Effector memory CD4-positive, alpha-beta T cell (primary cell): ENCODE results near the gene SEMA5A.

Experiments
- DNase-seq, 3 donors: peaks; one replicate each; pipeline ENCODE4 v3.0.0-alpha.2; 2020
- H3K27ac ChIP-seq: 2 replicates; pipeline ENCODE4 v1.7.0; 2013; ENCODE audit warnings: mild to moderate bottlenecking, low read length, moderate library complexity; ENCODE audit not compliant: insufficient read depth, poor library complexity, severe bottlenecking
- H3K27me3 ChIP-seq: replicated peaks from 2 replicates; pipeline ENCODE4 v1.7.0; 2013; ENCODE audit warnings: mild to moderate bottlenecking, low read length; ENCODE audit not compliant: insufficient read depth, control insufficient read depth, poor library complexity, severe bottlenecking
- H3K36me3 ChIP-seq: 2 replicates; pipeline ENCODE4 v1.7.0; 2013; ENCODE audit warnings: mild to moderate bottlenecking, low read length, moderate library complexity; ENCODE audit not compliant: control insufficient read depth, insufficient read depth
- H3K4me1 ChIP-seq: 2 replicates; pipeline ENCODE4 v1.7.0; 2013; ENCODE audit warnings: low read length, mild to moderate bottlenecking; ENCODE audit not compliant: control insufficient read depth, insufficient read depth, poor library complexity, severe bottlenecking
- H3K4me3 ChIP-seq: 2 replicates; pipeline ENCODE4 v1.7.0; 2013; ENCODE audit warnings: low read length, low read depth, mild to moderate bottlenecking; ENCODE audit not compliant: insufficient read depth, poor library complexity, severe bottlenecking
- H3K9me3 ChIP-seq: 2 replicates; pipeline ENCODE4 v1.7.0; 2013; ENCODE audit warnings: mild to moderate bottlenecking, low read length, moderate library complexity; ENCODE audit not compliant: control insufficient read depth

The SEMA5A gene

GRCh38 chr5:9514968-9515367, 30.9 kb downstream of the SEMA5A start:
- no peaks in the 10 kb centered on the region for H3K36me3 ChIP-seq
- H3K27ac ChIP-seq = no peak overlapping the region
- no peak for DNase-seq
- H3K9me3 ChIP-seq = no peaks in the 10 kb centered on the region
- H3K4me3 ChIP-seq = no peak overlapping the region
- H3K27me3 ChIP-seq = no peaks in the 10 kb centered on the region
- no peaks in the 10 kb centered on the region for H3K4me1 ChIP-seq

- Histone ChIP-seq H3K9me3 (no peaks in the 10 kb centered on the region), H3K36me3 (no peaks in the 10 kb centered on the region), H3K27ac (no peak overlapping the region), H3K4me1 (no peaks in the 10 kb centered on the region), H3K27me3 (no peaks in the 10 kb centered on the region), H3K4me3 (no peak overlapping the region)
- DNase-seq = no peak
These were observed 32.0 kb downstream of the SEMA5A start for GRCh38 chr5:9513827-9514226.

GRCh38 chr5:9512457-9512856, 33.4 kb downstream of the SEMA5A start:
- no peaks in the 10 kb centered on the region for H3K27me3 ChIP-seq
- no peaks in the 10 kb centered on the region for H3K36me3 ChIP-seq
- H3K4me1 ChIP-seq = no peaks in the 10 kb centered on the region
- no peaks in the 10 kb centered on the region for H3K9me3 ChIP-seq
- H3K27ac ChIP-seq = no peak overlapping the region
- no peak overlapping the region for H3K4me3 ChIP-seq
- DNase-seq = no peak

GRCh38 chr5:9507974-9508373, 37.9 kb downstream of the SEMA5A start:
- H3K27me3 ChIP-seq = no peaks in the 10 kb centered on the region
- no peaks in the 10 kb centered on the region for H3K4me1 ChIP-seq
- no peaks in the 10 kb centered on the region for H3K9me3 ChIP-seq
- no peak overlapping the region for H3K4me3 ChIP-seq
- no peak overlapping the region for H3K27ac ChIP-seq
- no peaks in the 10 kb centered on the region for H3K36me3 ChIP-seq
- DNase-seq = no peak

GRCh38 chr5:9505225-9505624, 40.6 kb downstream of the SEMA5A start:
- Histone ChIP-seq H3K27ac (no peak overlapping the region), H3K9me3 (no peaks in the 10 kb centered on the region), H3K4me1 (no peaks in the 10 kb centered on the region), H3K36me3 (no peaks in the 10 kb centered on the region), H3K4me3 (no peak overlapping the region), H3K27me3 (no peaks in the 10 kb centered on the region)
- DNase-seq = no peak

GRCh38 chr5:9502864-9503263, 43.0 kb downstream of the SEMA5A start:
- H3K36me3 ChIP-seq = no peaks in the 10 kb centered on the region

GRCh38 chr5:9502050-9502834, 43.6 kb downstream of the SEMA5A start:
- DNase-seq = no peak
- Histone ChIP-seq H3K4me1 (no peaks in the 10 kb centered on the region), H3K27ac (no peak overlapping the region), H3K4me3 (no peak overlapping the region), H3K36me3 (no peaks in the 10 kb centered on the region), H3K9me3 (no peaks in the 10 kb centered on the region), H3K27me3 (no peaks in the 10 kb centered on the region)

More at GRCh38 chr5:9502864-9503263, 43.0 kb downstream of the SEMA5A start:
- Histone ChIP-seq H3K4me3 (no peak overlapping the region), H3K27ac (no peak overlapping the region), H3K27me3 (no peaks in the 10 kb centered on the region), H3K9me3 (no peaks in the 10 kb centered on the region), H3K4me1 (no peaks in the 10 kb centered on the region)
- DNase-seq = no peak

- Histone ChIP-seq H3K36me3 (no peaks in the 10 kb centered on the region), H3K9me3 (no peaks in the 10 kb centered on the region), H3K4me3 (no peak overlapping the region), H3K4me1 (no peaks in the 10 kb centered on the region), H3K27me3 (no peaks in the 10 kb centered on the region), H3K27ac (no peak overlapping the region)
- no peak for DNase-seq
These were observed 45.2 kb downstream of the SEMA5A start for GRCh38 chr5:9500625-9501024.

- no peaks in the 10 kb centered on the region for H3K36me3 ChIP-seq
- H3K27me3 ChIP-seq = no peaks in the 10 kb centered on the region
- H3K27ac ChIP-seq = no peak overlapping the region
- no peak for DNase-seq
- no peaks in the 10 kb centered on the region for H3K9me3 ChIP-seq
- H3K4me1 ChIP-seq = no peaks in the 10 kb centered on the region
- H3K4me3 ChIP-seq = no peak overlapping the region
These were observed 45.7 kb downstream of the SEMA5A start for GRCh38 chr5:9500193-9500592.

- Histone ChIP-seq H3K27ac (no peak overlapping the region), H3K9me3 (no peaks in the 10 kb centered on the region), H3K4me1 (no peaks in the 10 kb centered on the region), H3K27me3 (no peaks in the 10 kb centered on the region), H3K4me3 (no peak overlapping the region), H3K36me3 (no peaks in the 10 kb centered on the region)
- DNase-seq = no peak
These were observed 46.4 kb downstream of the SEMA5A start for GRCh38 chr5:9499498-9499876.
